IPS-18c (cell line): ENCODE results near the gene GRP.
A peak's percentile ranks its signal among the peaks of the same experiment; 100 is the strongest.
"Not testable (repeated sequence)": the region's sequence is repeated elsewhere in the genome, so short reads cannot be mapped to it uniquely, and the experiment has no call there.

Experiments used
- H3K4me3 ChIP-seq: 2 replicates; pipeline ENCODE4 v1.7.0; 2013; ENCODE audit warnings: low read depth, mild to moderate bottlenecking, low read length, moderate library complexity; ENCODE audit not compliant: insufficient read depth
- H3K9me3 ChIP-seq: one replicate; pipeline ENCODE4 v1.6.1; 2013; ENCODE audit warnings: mild to moderate bottlenecking, low read length, moderate library complexity; ENCODE audit not compliant: control insufficient read depth, insufficient read depth

The GRP gene

GRCh38 chr18:59220164-59220783, 316 bp downstream of the GRP start:
- H3K4me3 ChIP-seq = peak overlapping the region; percentile 47; the same call in 1 of the 2 replicates
- no peaks in the 10 kb centered on the region for H3K9me3 ChIP-seq

- Histone ChIP-seq H3K4me3 (peak overlapping the region; percentile 47; the same call in 1 of the 2 replicates), H3K9me3 (no peaks in the 10 kb centered on the region)
These were observed 1.1 kb downstream of the GRP start for GRCh38 chr18:59220784-59221765.

GRCh38 chr18:59222341-59222740, 2.4 kb downstream of the GRP start:
- no peak overlapping the region for H3K4me3 ChIP-seq
- H3K9me3 ChIP-seq = no peaks in the 10 kb centered on the region

GRCh38 chr18:59228351-59228750, 8.4 kb downstream of the GRP start:
- H3K9me3 ChIP-seq = no peaks in the 10 kb centered on the region
- H3K4me3 ChIP-seq = no peak overlapping the region

- no peak overlapping the region for H3K4me3 ChIP-seq
- no peaks in the 10 kb centered on the region for H3K9me3 ChIP-seq
These were observed 9.2 kb downstream of the GRP start for GRCh38 chr18:59229191-59229590.

- no peaks in the 10 kb centered on the region for H3K9me3 ChIP-seq
- H3K4me3 ChIP-seq = no peak overlapping the region
These were observed 9.9 kb downstream of the GRP start for GRCh38 chr18:59229701-59230443.

GRCh38 chr18:59231114-59231513, 11.2 kb downstream of the GRP start:
- no peak overlapping the region for H3K4me3 ChIP-seq
- no peaks in the 10 kb centered on the region for H3K9me3 ChIP-seq

GRCh38 chr18:59231877-59232276, 11.9 kb downstream of the GRP start:
- no peaks in the 10 kb centered on the region for H3K9me3 ChIP-seq
- no peak overlapping the region for H3K4me3 ChIP-seq

GRCh38 chr18:59232309-59233016, 12.5 kb downstream of the GRP start:
- no peak overlapping the region for H3K4me3 ChIP-seq

GRCh38 chr18:59233017-59233410, 13.1 kb downstream of the GRP start:
- no peak overlapping the region for H3K4me3 ChIP-seq
- no peaks in the 10 kb centered on the region for H3K9me3 ChIP-seq

More at GRCh38 chr18:59232309-59233016, 12.5 kb downstream of the GRP start:
- no peaks in the 10 kb centered on the region for H3K9me3 ChIP-seq

GRCh38 chr18:59238385-59238784, 18.4 kb downstream of the GRP start:
- H3K4me3 ChIP-seq = no peak overlapping the region
- H3K9me3 ChIP-seq = no peaks in the 10 kb centered on the region

- no peaks in the 10 kb centered on the region for H3K9me3 ChIP-seq
- no peak overlapping the region for H3K4me3 ChIP-seq
These were observed 19.7 kb downstream of the GRP start for GRCh38 chr18:59239642-59240041.

GRCh38 chr18:59242906-59243305, 22.9 kb downstream of the GRP start:
- H3K4me3 ChIP-seq = no peak overlapping the region

GRCh38 chr18:59246796-59247195, 26.8 kb downstream of the GRP start:
- no peak overlapping the region for H3K4me3 ChIP-seq
- no peaks in the 10 kb centered on the region for H3K9me3 ChIP-seq

More at GRCh38 chr18:59242906-59243305, 22.9 kb downstream of the GRP start:
- H3K9me3 ChIP-seq = no peaks in the 10 kb centered on the region

GRCh38 chr18:59249199-59249774, 29.3 kb downstream of the GRP start:
- Histone ChIP-seq H3K9me3 (peaks cover under 1% of the 10 kb centered on the region), H3K4me3 (no peak overlapping the region)

GRCh38 chr18:59255491-59255890, 35.5 kb downstream of the GRP start:
- H3K9me3 ChIP-seq, H3K4me3 ChIP-seq: not testable (repeated sequence)

GRCh38 chr18:59261842-59262241, 41.9 kb downstream of the GRP start:
- H3K9me3 ChIP-seq = not testable (repeated sequence)

More at GRCh38 chr18:59261842-59262241, 41.9 kb downstream of the GRP start:
- H3K4me3 ChIP-seq = not testable (repeated sequence)
